Measurements from ENCODE around the gene SLC25A26.

DNA sequence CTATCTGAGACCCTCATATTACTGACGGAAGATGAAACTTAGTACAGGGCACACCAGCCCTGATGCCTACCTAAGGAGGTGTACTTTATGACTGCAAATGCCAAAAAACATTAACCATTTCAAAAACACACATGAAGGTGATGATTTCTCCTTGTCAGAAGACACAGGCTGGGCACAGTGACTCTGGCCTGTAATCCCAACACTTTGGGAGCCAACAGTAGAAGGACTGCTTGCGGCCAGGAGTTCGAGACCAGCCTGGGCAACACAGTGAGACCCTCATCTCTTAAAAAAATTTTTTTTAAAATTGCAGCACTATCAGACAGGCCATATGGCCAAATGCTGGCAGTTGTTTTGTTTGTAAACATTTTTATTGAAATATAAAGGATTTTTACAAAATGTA, 206.6 kb downstream of the SLC25A26 start:
- TF ChIP-seq, protein P1, sequence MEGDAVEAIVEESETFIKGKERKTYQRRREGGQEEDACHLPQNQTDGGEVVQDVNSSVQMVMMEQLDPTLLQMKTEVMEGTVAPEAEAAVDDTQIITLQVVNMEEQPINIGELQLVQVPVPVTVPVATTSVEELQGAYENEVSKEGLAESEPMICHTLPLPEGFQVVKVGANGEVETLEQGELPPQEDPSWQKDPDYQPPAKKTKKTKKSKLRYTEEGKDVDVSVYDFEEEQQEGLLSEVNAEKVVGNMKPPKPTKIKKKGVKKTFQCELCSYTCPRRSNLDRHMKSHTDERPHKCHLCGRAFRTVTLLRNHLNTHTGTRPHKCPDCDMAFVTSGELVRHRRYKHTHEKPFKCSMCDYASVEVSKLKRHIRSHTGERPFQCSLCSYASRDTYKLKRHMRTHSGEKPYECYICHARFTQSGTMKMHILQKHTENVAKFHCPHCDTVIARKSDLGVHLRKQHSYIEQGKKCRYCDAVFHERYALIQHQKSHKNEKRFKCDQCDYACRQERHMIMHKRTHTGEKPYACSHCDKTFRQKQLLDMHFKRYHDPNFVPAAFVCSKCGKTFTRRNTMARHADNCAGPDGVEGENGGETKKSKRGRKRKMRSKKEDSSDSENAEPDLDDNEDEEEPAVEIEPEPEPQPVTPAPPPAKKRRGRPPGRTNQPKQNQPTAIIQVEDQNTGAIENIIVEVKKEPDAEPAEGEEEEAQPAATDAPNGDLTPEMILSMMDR (IDR thresholded peaks at IDR 0.05): no peak
- no peak for TF ChIP-seq POLR2A (IDR thresholded peaks at IDR 0.05)
- no peak for TF ChIP-seq EP300 (IDR thresholded peaks at IDR 0.05)
